B cell (primary cell): ENCODE measurements around the gene PARD3. TPM values are rescaled to one million over a fixed set of nuclear protein-coding genes. Genes with fewer than 3 reads are reported as not detected.

Experiments
- ATAC-seq: fragments of 200-7000 bp; cut with Tn5 transposase; one replicate; pipeline ENCODE4 v1.10.0; 2021; ENCODE audit warnings: low read depth, mild to moderate bottlenecking, moderate number of reproducible peaks, moderate library complexity
- CTCF ChIA-PET: fragments of 350-600 bp; sonication (Branson Sonifier 250); formaldehyde crosslinking; loops from one replicate; lab custom pipeline; 2021; ENCODE audit warnings: antibody characterized with exemption, inconsistent platforms; lab: Charles Lee
- POLR2A ChIA-PET: fragments of 350-600 bp; sonication (Branson Sonifier 250); formaldehyde crosslinking; loops from one replicate; lab custom pipeline; 2021; ENCODE audit warnings: antibody characterized with exemption; lab: Charles Lee
- DNase-seq: peaks from one replicate; pipeline ENCODE4 v3.0.0; 2013
- H2AFZ ChIP-seq: 2 replicates; pipeline ENCODE4 v1.6.1; 2012; ENCODE audit warnings: mild to moderate bottlenecking, low read depth, low read length; ENCODE audit not compliant: insufficient read depth, poor library complexity, severe bottlenecking
- H3K27ac ChIP-seq, 2 donors: 1 replicate in 1 of 2; 2 replicates in 1 of 2; pipeline ENCODE4 v1.5.1; 2012 to 2013; ENCODE audit warnings: low read length in 2 of 2, mild to moderate bottlenecking in 2 of 2, moderate library complexity in 1 of 2
- H3K27me3 ChIP-seq, 4 experiments: fragments of 200-600 bp in 1 of 4; sonication (generic) in 1 of 4; replicated peaks in 1 of 4; 1 replicate in 2 of 4; 2 replicates in 2 of 4; pipeline versions ENCODE4 v1.6.1 to v1.7.0; 2013 to 2016; ENCODE audit warnings: low read length in 3 of 4, mild to moderate bottlenecking in 2 of 4, mixed read lengths in 1 of 4, moderate library complexity in 1 of 4; ENCODE audit not compliant: insufficient read depth in 4 of 4, control insufficient read depth in 3 of 4; ENCODE audit errors: control extremely low read depth in 1 of 4
- H3K36me3 ChIP-seq, 2 experiments: replicated peaks in 1 of 2; 1 replicate in 1 of 2; 2 replicates in 1 of 2; pipeline versions ENCODE4 v1.6.1 to v1.7.1; 2013; ENCODE audit warnings: low read length in 1 of 2; ENCODE audit not compliant: insufficient read depth in 2 of 2, control insufficient read depth in 1 of 2; ENCODE audit errors: control extremely low read depth in 1 of 2, extremely low read depth in 1 of 2
- H3K4me1 ChIP-seq, 2 donors: fragments of 200-600 bp in 1 of 2; sonication (generic) in 1 of 2; 1 replicate in 1 of 2; 2 replicates in 1 of 2; pipeline versions ENCODE4 v1.5.1 to v1.6.1; 2013 to 2017; ENCODE audit warnings: low read length in 2 of 2; ENCODE audit not compliant: control insufficient read depth in 2 of 2, insufficient read depth in 2 of 2
- H3K4me2 ChIP-seq: replicated peaks from 2 replicates; pipeline ENCODE3; 2012; ENCODE audit warnings: mild to moderate bottlenecking, low read depth, low read length; ENCODE audit not compliant: poor library complexity, severe bottlenecking
- H3K4me3 ChIP-seq, 5 experiments: fragments of 200-600 bp in 1 of 5; sonication (generic) in 1 of 5; 1 replicate in 3 of 5; 2 replicates in 2 of 5; pipeline versions ENCODE4 v1.5.1 to v1.7.0; 2011 to 2016; ENCODE audit warnings: low read length in 4 of 5, mild to moderate bottlenecking in 4 of 5, low read depth in 2 of 5, control low read depth in 1 of 5, moderate library complexity in 1 of 5; ENCODE audit not compliant: insufficient read depth in 1 of 5; ENCODE audit errors: control extremely low read depth in 1 of 5, extremely low read depth in 1 of 5
- H3K79me2 ChIP-seq: fragments of 200-600 bp; sonication (generic); one replicate; pipeline ENCODE4 v1.6.0; 2016; ENCODE audit warnings: low read length; ENCODE audit not compliant: control insufficient read depth, insufficient read depth
- H3K9ac ChIP-seq: fragments of 200-600 bp; sonication (generic); 2 replicates; pipeline ENCODE4 v1.6.1; 2017; ENCODE audit warnings: mild to moderate bottlenecking, low read length, moderate library complexity
- H3K9me3 ChIP-seq, 3 donors: one replicate each; pipeline versions ENCODE4 v1.6.1 to v1.7.1; 2013; ENCODE audit warnings: low read length in 2 of 3; ENCODE audit not compliant: control insufficient read depth in 2 of 3, insufficient read depth in 1 of 3; ENCODE audit errors: control extremely low read depth in 1 of 3
- H4K20me1 ChIP-seq: 2 replicates; pipeline ENCODE4 v1.6.0; 2012; ENCODE audit warnings: mild to moderate bottlenecking, low read length; ENCODE audit not compliant: insufficient read depth, control insufficient read depth, poor library complexity, severe bottlenecking
- H3K27ac Mint-ChIP-seq: one replicate; pipeline ENCODE4 v1.8.0; 2021; ENCODE audit warnings: mixed read lengths
- H3K27me3 Mint-ChIP-seq: one replicate; pipeline ENCODE4 v1.8.0; 2021; ENCODE audit warnings: mixed read lengths
- H3K4me1 Mint-ChIP-seq: one replicate; pipeline ENCODE4 v1.8.0; 2021; ENCODE audit warnings: mixed read lengths
- H3K4me3 Mint-ChIP-seq: one replicate; pipeline ENCODE4 v1.8.0; 2021; ENCODE audit warnings: mixed read lengths
- H3K9me3 Mint-ChIP-seq: one replicate; pipeline ENCODE4 v1.8.0; 2022; ENCODE audit warnings: mixed read lengths; ENCODE audit not compliant: insufficient read depth
- EZH2 ChIP-seq: IDR thresholded peaks from 2 replicates; pipeline ENCODE4 v1.6.1; 2012; ENCODE audit warnings: borderline replicate concordance, low read depth, mild to moderate bottlenecking, moderate library complexity, low read length; ENCODE audit not compliant: insufficient read depth, poor library complexity, severe bottlenecking
- whole genome bisulfite sequencing: methylation state at CpG from one replicate; pipeline ENCODE4 v1.1.5; 2013; ENCODE audit warnings: missing lambda C conversion rate; ENCODE audit not compliant: insufficient coverage; 5-methylcytosine and 5-hydroxymethylcytosine counted together
- intact Hi-C: fragments of 100-400 bp; cut with micrococcal nuclease; formaldehyde crosslinking; loops from one replicate; pipeline ENCODE4 v1.10.0; 2022
- polyA plus RNA-seq: library from polyadenylated mRNA; depleted of rRNA; stranded (reverse); fragments of >200 nt; gene quantifications from 2 replicates; pipeline ENCODE4 v1.2.3, GENCODE V29; 2012
- total RNA-seq, 2 donors: library from RNA; stranded (reverse); fragments of 120-200 nt in 1 of 2; gene quantifications; 1 replicate in 1 of 2; 2 replicates in 1 of 2; pipeline versions ENCODE4 v1.2.3 to v1.2.4, GENCODE V29; 2013 to 2022
- TF ChIP-seq, protein P1 (sequence below): fragments of 200-600 bp; IDR thresholded peaks from one replicate; pipeline ENCODE4 v1.8.0; 2022; ENCODE audit warnings: antibody characterized with exemption, mild to moderate bottlenecking

Gene PARD3
- total and polyA plus RNA-seq, 2 donors (not counting 1 experiment from before 2014, with no cell fraction given) = not detected

DNA sequence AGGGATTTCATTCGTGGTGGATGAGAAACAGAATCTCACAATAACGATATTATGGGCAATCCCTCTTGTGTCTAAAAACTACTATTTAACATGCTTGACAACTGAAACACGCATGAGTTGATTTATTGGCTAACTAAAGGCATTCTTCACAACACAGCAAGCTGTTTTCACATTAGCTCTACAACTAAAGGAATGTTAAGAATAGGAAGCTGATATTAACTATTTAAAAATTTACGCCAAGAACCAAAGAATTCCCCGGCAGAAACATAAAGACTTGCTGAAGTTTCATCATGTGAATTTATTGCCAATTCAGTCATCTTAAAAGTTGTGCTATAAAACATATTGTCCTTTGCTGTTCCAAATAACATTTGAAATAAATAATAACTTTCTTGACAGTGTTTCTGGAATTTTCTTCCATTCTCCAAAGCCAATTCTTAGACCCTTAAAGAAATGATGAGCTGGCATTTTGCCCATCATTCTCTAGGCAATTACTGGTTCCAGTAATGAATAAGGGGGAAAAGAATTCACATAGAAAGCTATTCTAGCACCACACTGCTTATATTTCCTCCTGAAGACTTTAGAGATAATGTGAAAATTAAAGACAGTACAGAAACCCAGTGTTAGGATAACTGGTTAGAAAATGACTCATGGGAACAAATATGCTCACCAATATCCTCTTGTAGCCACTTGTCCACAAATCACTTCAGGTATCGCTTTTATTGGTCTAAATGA is 233.1 kb downstream of the PARD3 start:
- H3K27me3 Mint-ChIP-seq = no peaks in the 10 kb centered on the region
- Histone ChIP-seq H3K9me3 (no peaks in the 10 kb centered on the region), H3K9ac (no peak overlapping the region), H3K27me3 (no peaks in the 10 kb centered on the region), H3K36me3 (no peaks in the 10 kb centered on the region), H3K4me1 (no peaks in the 10 kb centered on the region), H4K20me1 (no peaks in the 10 kb centered on the region), H3K4me2 (no peak overlapping the region), H3K79me2 (no peaks in the 10 kb centered on the region), H2AFZ (no peak overlapping the region), H3K27ac (no peak overlapping the region), H3K4me3 (no peak overlapping the region)
- no peaks in the 10 kb centered on the region for H3K9me3 Mint-ChIP-seq
- no peak overlapping the region for H3K4me3 Mint-ChIP-seq
- H3K27ac Mint-ChIP-seq = no peak overlapping the region
- intact Hi-C loops = no loop called here
- DNase-seq (no peak), ATAC-seq (no peak)
- H3K4me1 Mint-ChIP-seq = no peaks in the 10 kb centered on the region
- ChIA-PET CTCF (no interaction called here), POLR2A (no interaction called here)
- TF ChIP-seq, protein P1, sequence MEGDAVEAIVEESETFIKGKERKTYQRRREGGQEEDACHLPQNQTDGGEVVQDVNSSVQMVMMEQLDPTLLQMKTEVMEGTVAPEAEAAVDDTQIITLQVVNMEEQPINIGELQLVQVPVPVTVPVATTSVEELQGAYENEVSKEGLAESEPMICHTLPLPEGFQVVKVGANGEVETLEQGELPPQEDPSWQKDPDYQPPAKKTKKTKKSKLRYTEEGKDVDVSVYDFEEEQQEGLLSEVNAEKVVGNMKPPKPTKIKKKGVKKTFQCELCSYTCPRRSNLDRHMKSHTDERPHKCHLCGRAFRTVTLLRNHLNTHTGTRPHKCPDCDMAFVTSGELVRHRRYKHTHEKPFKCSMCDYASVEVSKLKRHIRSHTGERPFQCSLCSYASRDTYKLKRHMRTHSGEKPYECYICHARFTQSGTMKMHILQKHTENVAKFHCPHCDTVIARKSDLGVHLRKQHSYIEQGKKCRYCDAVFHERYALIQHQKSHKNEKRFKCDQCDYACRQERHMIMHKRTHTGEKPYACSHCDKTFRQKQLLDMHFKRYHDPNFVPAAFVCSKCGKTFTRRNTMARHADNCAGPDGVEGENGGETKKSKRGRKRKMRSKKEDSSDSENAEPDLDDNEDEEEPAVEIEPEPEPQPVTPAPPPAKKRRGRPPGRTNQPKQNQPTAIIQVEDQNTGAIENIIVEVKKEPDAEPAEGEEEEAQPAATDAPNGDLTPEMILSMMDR = no peak
- no peak for TF ChIP-seq EZH2
- WGBS = no CpG with 5 or more reads among the region's 6 CpGs

- ChIA-PET CTCF (no interaction called here), POLR2A (no interaction called here)
- 78% methylated on average over 1 of the region's 3 CpGs for WGBS
- no peaks in the 10 kb centered on the region for H3K4me1 Mint-ChIP-seq
- Histone ChIP-seq H3K36me3 (no peaks in the 10 kb centered on the region), H3K9me3 (no peaks in the 10 kb centered on the region), H2AFZ (no peak overlapping the region), H3K4me3 (no peak overlapping the region), H3K79me2 (no peaks in the 10 kb centered on the region), H3K9ac (no peak overlapping the region), H3K4me1 (no peaks in the 10 kb centered on the region), H3K4me2 (no peak overlapping the region), H4K20me1 (no peaks in the 10 kb centered on the region), H3K27me3 (no peaks in the 10 kb centered on the region), H3K27ac (no peak overlapping the region)
- TF ChIP-seq, protein P1 = no peak
- TF ChIP-seq EZH2 = no peak
- no peak overlapping the region for H3K27ac Mint-ChIP-seq
- no peak overlapping the region for H3K4me3 Mint-ChIP-seq
- ATAC-seq (no peak), DNase-seq (no peak)
- intact Hi-C loops = no loop called here
- H3K9me3 Mint-ChIP-seq = no peaks in the 10 kb centered on the region
- H3K27me3 Mint-ChIP-seq = no peaks in the 10 kb centered on the region
Measured at GRCh38 chr10:34580643-34581042, 234.5 kb downstream of the PARD3 start.
